ENCODE data around the gene FABP3. TPM values are rescaled to one million over a fixed set of nuclear protein-coding genes. Genes with fewer than 3 reads are reported as not detected.

FABP3 gene
- 10 to 100 TPM; 56.7 to 91.7 (median 65.9) TPM for polyA plus RNA-seq (ENCODE audit: insufficient read length in 4 of 4)

DNA sequence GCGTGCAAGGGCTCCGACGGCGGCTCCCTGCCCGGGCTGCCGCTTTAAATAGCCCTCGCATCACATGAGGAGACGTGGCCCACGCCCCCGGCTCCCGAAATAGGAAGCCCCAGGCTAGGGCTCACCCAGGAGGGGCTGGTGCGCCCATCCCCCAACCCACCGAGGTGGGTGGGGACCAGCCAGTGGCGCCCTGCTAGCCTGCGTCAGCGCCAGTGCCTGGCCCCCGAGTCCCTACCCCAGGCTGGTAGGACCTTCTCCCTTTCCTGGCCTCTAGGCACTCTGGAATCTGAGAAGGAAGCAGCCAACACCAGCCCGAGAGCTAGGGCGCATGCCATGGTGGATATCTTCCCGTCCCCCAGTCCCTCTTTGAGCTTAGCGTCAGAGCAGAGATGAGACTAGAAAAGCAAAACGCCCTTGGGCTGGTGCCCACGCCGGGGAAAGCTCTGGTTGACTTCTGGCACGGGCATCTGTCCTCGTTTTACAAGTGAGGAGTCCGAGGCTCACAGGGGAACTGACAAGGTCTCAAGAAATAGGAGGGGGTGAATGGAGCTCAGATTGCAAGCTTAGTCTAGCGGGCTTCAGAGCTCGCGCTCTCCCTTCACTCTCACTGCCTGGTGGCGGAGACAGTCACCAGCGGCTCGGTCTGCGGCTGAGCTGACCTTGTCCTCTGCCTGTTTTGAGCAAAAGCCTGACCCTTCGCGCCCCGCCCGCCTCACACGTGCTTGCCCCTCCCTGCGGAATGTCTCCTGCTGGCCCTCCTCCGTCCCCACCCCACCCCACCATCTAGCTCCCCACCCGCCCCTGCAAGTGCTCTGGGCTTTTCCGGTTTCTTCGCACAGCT lies at the start of gene FABP3:
Gene FABP3 (minus strand): TSS at position 21 of the 841 bp plus-strand sequence. CDS start 62 bp downstream, outside the sequence.
- DNase-seq (ENCODE audit: low read depth in 4 of 4, low spot score in 2 of 4), result peak in 3 of 4 donors; percentile 59 to 70 (median 62)

DNA sequence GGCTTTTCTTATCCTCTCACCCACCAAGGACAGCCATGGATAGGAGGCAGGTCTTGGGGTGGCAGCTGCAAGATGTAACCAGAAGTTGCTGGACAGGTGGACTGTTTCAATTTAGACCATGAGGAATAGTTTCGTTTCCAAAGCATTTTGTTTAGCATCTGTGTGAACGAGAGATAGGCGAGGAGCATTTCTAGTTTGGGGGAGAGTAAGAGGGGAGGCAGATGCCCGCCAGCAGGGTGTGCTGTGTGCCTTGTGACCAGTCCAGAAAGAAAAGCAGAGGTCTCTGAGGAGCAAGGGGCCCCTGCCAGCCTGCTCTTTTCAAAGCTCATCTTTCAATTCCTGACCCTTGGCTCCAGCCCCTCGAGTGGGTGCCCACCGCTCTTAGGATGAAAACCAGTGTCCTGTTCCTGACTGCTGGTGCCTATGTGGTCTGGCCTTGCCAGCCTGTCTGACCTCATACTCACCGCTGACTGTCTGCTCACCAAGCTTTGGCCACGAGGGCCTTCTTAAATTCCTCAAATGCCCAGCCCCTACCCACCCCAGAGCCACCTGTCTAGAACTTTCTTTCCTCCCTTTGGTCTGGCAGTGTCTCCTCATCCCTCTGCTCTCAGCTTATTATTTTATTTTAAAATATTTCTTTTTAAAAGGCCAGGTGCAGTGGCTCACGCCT lies 48.6 kb upstream of the FABP3 start:
- DNase-seq (ENCODE audit: low read depth in 4 of 4, low spot score in 2 of 4), result no peak

DNA sequence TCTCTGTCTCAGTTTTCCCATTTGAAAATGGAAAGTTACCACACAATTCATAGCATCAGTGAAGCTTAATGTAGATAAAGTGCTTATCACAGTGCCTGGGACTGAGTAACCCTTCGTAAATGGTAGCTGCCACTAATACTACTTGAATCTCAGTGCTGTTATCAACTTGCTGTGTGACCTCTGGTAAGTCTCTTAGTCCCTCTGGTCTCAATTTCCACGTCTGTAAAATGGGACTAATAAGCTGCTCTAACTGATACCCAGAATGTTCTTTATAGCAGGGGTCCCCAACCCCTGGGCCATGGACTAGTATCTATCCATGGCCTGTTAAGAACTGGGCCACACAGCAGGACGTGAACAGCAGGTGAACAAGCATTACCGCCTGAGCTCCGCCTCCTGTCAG lies 47.8 kb upstream of the FABP3 start:
- DNase-seq (ENCODE audit: low read depth in 4 of 4, low spot score in 2 of 4), result no peak

DNA sequence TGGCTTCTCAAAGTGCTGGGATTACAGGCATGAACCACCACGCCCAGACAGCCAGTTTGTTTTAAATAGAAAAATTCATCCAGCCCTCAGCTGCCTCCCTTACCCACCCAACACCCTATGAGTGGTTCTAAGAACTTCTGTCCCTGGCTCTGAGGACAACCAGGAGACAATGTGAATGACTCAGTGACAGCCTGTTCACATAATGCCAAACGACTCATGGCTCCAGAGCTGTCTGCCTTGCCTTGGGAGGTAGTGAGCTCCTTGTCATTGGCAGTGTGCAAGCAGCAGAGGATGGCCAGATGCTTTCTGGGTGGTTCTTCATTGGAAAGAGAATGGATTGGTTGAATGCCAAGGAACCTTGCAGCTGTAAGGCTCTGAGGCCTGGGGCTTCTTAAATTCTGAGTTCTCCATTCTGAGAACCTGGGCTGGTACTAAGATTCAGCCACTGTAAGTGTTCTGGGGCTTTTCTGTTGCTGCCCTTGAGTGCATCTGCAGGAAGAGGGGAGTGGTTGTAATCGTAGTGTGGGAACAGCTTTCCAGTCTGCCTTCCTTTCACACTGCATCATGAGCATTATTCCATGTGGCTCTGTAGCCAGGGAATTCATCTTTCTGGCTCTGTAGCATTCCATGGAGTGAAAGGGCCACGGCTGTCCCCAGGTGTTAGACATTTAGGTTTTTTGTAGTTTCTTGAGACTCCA lies 45.9 kb upstream of the FABP3 start:
- no peak for DNase-seq (ENCODE audit: low read depth in 4 of 4, low spot score in 2 of 4)

DNA sequence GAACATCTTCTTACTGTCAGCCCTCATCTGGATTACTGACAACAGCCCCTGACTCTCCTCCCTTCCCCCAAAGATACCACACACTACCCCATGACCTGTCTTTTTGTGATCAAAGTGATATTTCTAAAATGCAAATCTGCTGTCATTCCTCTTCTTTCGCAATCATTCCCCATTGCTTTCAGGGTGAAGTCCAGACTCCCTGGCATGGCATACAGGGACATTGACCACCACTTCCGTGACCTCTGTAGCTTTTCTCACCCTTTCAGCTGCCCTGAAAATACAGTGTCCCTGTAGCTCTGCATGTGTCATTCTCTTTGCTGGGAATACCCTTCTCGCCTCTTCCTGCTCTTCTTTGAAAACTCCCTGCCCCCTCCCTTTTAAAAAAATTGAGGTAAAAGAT lies 44.3 kb upstream of the FABP3 start:
- no peak for DNase-seq (ENCODE audit: low read depth in 4 of 4, low spot score in 2 of 4)

DNA sequence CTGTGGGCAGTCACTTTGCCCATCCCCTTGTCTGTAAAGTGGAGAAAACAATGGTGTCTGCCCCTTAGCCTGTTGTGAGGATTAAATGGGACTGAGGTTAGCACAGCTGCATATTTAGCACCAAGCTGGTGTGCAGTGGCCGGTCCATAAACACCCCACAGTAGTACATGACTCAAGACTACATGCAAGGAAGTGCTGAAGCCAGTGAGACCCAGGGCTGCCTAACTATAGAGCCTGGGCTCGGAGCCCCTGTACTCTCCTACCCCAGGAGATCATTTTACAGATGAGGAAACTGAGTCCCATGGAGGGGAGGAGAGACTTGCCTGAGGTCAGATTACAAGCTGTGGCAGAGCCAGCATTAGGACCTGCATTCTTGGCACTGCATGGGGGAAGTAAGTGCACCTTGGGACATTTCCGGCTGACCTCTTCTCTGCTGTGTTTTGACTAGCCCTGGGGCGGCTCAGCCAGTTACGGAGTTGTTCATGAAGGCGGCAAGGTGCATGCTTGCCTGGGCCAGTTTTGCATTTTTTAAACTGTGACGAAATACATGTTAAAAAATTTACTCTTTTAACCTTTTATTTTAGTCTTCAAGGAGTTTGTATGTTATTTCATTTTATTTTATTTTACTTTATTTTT lies 43.3 kb upstream of the FABP3 start:
- DNase-seq (ENCODE audit: low read depth in 4 of 4, low spot score in 2 of 4), result no peak

DNA sequence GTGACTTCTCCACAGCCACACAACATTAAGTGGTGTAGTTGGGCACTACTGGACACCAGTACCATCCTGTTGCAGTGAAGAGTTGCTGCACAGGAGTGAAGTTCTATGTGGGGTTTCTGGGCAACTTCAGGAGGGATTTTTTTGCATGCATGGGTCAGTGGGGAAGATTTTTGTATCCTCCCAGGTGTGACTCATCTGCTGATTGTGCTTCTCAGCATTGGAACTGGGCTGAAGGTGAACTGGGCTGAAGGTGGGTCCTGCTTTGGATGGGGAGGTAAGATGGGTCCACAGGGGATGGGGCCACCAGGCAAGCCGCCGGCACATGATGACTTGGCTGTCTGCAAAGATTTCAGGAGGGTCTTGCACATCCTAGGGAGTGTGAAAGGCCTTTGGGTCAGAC lies 42.8 kb upstream of the FABP3 start:
- DNase-seq (ENCODE audit: low read depth in 4 of 4, low spot score in 2 of 4), result no peak

DNA sequence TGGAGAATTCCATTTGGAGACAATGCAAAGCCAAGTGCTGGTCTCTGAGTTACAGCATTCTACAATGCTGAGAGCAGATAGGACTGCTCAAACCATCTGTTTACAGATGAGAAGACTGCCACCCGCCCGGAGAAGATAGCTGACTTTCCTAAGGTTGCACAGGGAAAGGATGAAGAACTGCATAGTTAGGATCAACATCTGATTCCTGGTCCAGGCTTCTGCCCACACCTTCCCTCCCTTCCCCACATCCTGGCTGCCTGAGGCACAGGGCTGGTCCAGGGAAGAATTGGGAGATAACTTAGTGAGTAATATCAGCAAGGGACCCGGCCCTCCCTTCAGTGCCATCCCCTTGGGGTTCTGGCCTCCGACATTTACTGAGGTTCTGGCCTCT lies 42.1 kb upstream of the FABP3 start:
- DNase-seq (ENCODE audit: low read depth in 4 of 4, low spot score in 2 of 4), result no peak

DNA sequence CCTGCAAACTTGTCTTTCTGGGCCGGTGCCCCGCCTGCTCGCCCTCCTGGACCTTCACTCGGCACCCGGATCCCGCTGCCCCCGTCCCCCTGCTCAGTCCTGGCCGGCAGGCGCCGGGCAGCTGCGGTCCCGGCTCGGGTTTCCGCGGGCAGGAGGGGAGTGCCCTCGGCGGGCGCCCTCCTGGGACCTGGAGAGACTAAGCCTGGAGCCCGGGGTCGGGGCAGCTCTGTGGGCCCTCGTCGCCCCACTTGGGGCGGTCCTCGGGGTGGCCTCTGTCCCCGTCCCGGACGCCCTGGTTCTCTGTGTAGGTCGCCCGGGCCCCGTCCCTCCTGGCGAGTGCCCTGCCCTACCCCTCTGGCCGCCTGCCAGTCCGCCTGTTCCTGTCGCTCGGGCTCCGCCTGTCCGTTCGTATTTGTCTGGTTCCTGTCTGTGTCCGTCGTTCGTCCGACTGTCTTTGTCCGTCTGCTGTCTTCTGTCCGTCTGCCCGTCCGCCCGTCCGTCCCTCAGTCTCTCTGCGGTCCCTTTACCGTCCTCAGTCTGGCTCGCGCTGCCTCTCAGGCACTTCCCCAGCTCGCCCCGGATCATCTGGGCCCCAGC lies 40.6 kb upstream of the FABP3 start:
- peak in 3 of 4 donors; percentile 30 to 55 (median 51) for DNase-seq (ENCODE audit: low read depth in 4 of 4, low spot score in 2 of 4)

DNA sequence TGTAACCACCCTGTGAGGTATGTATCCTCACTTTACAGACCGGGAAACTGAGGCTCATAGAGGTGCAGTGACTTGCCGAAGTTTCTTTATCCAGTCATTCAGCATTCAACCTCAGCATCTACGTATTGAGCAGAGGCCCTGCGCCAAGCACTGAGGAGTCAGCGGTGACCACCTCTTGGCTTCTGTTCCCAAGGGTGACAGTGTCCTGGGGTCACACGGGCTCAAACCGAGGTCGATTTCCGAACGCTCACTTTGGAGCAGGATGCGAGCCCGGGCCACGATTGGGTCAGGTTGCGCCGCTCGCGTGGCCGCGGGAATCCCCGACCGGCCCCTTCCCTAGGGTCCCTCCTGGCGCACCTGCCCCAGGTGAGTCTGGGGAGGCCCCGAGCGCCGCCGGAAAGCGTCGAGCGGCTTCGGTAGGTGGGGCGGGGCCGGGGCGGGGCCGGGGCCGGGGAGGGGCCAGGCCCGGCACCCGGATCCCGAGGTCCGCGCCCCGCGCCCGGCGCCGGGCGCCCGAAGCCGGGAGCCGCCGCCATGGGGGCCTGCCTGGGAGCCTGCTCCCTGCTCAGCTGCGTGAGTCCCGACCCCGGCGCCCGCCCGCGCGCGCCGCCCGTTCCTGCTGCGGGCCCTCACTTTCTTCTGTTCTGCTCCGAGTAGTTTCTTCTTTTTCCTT lies 40.0 kb upstream of the FABP3 start, which contains the start of gene SERINC2:
Gene SERINC2 (plus strand): TSS at position 482 of the 673 bp plus-strand sequence. CDS start 53 bp downstream, at position 535.
- DNase-seq (ENCODE audit: low read depth in 4 of 4, low spot score in 2 of 4), result no peak

DNA sequence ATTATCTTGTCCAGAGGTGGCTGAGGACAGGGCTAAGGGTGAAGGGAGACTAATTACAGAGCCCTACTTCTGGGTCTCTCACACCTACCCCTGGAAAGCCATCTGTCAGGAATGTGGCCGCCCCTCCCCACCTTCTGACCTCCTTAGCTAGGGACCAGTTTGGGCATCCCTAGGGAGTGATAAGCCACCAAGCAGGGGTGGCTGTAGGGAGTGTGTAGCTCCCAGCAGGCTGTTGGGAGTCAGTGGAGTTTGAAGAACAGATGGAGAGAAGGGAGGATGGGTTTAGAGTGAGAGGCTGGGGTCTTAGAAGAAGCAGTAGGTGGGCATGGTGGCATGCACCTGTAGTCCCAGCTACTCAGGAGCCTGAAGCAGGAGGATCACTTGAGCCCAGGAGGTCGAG lies 39.3 kb upstream of the FABP3 start:
- DNase-seq (ENCODE audit: low read depth in 4 of 4, low spot score in 2 of 4), result no peak

DNA sequence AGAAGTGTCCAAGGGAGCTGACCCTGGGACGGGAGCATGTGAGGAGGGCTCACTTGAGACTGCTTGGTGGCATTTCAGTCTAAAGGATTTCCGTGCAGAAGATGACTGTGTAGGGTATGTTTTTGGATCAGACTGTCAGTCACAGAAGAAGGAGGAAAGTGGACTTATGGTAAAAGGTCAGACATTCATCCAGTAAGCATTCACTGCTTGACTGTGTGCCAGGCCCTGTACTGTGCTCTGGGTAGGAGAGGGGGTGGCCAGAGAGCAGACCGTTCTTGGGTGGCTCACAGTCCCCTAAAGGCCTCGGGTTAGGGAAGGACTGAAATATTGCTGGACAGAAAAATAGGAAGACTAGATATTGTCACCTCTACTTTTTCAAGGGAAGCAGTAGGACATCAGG lies 38.0 kb upstream of the FABP3 start:
- DNase-seq (ENCODE audit: low read depth in 4 of 4, low spot score in 2 of 4), result no peak

DNA sequence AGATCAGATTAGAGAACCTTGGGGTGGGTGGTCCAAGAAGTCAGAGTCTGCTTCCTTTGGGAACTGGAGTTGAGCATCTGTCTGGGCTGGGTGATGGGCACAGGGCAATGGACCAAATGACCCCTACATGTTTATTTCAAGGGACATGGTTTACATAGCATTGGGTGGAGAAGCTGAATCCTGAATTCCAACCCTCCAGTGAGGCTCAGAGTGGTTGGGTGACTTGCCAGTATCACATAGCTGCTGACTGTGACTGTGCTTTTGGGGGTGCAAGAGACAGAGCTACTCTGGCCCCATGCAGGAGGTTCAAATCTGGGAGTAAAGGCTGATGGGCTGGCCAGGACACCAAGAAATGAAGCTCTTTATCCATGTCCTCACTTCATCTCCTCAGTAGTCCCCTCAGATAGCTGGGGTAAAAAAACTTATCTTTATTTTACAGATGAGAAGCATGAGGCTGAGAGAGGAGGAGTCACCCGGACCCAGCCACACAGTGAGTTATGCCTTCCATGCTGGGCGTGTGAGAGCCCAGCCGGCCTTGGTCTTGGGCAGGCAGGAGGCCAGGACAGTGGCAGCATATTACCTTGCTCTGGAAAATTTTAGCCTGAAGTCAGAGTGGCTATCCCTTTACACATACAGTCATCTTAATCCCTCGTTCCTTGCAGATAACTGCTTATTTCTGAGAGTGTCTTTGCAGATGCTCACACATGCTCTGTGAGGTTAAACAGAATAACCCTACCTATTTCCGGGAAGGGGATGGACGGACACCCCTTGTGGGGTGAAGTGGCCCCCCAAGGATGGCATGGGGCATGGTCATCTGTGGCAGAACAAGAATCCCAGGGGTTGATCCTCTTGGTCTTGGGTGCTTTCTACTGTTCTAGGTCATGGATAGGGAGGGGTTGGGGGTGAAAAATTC lies 37.3 kb upstream of the FABP3 start:
- DNase-seq (ENCODE audit: low read depth in 4 of 4, low spot score in 2 of 4), result no peak

DNA sequence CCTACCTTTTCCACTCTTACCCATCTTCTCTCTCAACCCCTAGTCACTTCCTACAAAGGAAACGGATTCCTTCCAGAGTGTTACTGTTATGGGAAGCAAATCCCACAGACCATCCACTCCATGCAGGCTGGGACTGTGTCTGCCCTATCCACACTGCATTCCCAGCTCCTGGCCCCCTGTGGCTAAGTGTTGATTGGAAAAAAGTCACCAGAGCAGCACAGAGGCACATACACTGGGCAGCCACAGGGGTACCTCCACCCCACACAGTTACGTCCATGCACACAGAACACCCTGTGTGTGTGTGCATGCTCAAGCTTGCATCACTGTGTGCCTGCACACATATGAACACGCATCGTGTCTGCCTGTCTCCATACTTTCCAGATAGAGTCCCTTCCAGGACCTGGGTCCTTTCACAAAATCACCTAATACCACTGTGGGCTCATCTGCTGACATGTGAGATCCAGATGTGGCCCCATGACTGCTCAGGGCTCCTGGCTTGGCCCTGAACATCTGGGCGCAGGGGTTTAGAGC lies 36.0 kb upstream of the FABP3 start:
- no peak for DNase-seq (ENCODE audit: low read depth in 4 of 4, low spot score in 2 of 4)

DNA sequence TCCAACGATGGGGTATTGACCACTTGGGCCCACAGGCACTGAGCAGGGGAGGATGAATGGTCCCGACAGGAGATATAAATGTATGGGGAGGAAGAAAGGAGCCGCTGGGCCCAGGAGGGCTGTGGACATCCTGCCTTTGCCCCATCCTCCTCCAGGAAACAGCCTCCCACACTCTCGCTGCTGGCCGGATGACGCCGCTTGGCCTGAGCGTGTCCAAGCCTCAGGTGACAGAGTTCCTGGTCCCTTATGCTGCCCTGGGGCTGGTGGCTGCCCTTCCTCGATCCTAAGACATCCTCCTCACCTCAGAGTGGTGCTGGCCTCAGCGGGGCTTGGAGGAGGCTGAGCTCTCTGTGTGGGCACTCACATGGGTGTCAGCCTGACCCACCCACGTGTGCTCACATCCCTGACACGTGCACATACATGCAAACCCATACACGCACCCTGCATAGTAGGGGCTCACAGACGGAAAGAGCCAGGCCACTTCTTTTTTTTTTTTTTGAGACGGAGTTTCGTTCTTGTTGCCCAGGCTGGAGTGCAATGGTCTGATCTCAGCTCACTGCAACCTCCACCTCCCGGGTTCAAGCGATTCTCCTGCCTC lies 34.3 kb upstream of the FABP3 start:
- DNase-seq (ENCODE audit: low read depth in 4 of 4, low spot score in 2 of 4), result no peak

DNA sequence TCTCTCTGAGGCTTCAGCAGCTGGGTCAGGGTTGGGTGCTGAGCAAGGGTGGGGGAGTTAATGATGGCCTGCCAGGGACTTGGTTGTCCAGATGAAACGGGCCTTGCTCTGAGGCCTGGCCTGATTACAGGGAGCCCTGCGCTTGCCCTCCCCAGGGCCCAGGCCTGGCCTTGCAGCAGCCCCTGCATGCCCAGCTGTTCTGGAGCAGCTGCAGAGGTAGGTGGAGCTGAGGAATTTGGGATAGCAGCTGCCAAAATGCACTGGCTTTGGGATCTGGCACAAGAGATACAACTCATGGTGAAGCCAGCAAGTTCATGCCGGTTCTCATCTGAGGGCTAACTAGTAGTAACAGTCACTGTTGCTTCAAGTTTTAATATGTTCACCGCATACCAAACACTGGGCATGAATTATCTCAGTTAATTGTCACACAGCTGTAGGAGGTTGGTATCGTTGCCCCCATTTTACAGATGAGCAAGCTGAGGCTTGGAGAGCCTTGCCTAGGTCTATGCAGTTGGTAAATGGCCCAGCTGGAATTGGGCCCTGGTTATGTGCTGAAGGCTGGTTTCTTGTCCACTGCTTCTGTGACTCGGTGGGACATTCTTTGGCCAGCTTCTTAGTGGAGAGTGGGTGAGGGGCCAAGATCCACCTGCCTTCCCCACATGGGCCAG lies 32.8 kb upstream of the FABP3 start:
- DNase-seq (ENCODE audit: low read depth in 4 of 4, low spot score in 2 of 4), result no peak

DNA sequence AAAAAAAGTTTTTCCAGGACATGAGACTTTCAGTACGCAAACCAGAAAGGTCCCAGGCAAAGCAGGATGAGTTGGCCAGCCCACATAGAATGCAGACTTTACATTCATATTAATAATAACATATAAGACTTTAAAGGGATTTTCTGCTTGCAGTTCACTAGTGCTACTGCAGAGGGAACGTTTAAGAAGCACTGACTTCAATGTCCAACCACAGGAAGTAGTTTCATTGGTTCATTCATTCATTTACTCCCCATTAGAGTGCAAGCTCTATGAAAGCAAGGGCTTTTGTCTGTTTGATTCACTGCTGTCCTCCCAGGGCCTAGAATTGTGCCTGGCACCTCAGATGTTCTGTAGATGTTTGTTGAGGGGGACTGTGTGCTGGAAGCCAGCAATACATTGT lies 28.4 kb upstream of the FABP3 start:
- no peak for DNase-seq (ENCODE audit: low read depth in 4 of 4, low spot score in 2 of 4)

DNA sequence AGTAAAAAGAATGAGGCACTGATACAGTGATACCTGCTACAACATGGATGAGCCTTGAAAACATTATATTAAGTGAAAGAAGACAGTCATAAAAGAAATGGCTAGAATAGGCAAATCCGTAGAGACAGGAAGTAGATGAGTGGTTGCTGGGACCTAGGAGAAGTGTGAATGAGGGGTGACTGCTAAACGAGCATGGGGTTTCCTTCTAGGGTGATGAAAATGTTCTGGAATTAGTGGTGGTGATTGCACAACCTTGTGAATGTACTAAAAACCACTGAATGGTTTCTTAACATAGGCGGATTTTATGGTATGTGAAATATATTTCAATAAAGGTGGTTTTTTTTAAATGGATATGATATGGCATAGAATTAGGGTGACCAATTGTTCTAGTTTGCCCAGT lies 27.5 kb upstream of the FABP3 start:
- DNase-seq (ENCODE audit: low read depth in 4 of 4, low spot score in 2 of 4), result no peak
